ENCODE data around the gene ITIH4. TPM values are rescaled to one million over a fixed set of nuclear protein-coding genes. Genes with fewer than 3 reads are reported as not detected.

Gene ITIH4
- polyA plus RNA-seq, 1 of the 3 experiments (the other 2 are of a cell fraction), result 2.0 TPM

DNA sequence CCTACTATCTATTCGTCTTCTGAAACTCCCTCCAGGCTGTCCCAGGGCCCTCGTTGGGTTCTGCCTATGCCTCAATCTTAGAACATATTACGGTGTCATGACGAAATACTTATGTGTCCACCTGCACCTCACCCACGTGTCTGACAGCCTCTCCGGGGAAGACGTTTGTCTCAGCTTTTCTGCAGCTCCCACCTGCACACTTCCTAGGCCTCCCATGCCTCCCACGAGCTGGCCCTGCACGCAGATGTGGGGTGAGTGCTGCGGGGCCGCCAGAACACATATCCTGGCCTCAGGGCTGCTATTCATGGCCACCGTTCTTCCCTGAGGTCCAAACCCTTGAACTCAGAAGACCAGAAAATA is 11.5 kb upstream of the ITIH4 start (continued):
- TF ChIP-seq, protein P1, sequence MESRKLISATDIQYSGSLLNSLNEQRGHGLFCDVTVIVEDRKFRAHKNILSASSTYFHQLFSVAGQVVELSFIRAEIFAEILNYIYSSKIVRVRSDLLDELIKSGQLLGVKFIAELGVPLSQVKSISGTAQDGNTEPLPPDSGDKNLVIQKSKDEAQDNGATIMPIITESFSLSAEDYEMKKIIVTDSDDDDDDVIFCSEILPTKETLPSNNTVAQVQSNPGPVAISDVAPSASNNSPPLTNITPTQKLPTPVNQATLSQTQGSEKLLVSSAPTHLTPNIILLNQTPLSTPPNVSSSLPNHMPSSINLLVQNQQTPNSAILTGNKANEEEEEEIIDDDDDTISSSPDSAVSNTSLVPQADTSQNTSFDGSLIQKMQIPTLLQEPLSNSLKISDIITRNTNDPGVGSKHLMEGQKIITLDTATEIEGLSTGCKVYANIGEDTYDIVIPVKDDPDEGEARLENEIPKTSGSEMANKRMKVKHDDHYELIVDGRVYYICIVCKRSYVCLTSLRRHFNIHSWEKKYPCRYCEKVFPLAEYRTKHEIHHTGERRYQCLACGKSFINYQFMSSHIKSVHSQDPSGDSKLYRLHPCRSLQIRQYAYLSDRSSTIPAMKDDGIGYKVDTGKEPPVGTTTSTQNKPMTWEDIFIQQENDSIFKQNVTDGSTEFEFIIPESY (IDR thresholded peaks at IDR 0.05; ENCODE audit: borderline replicate concordance, low read depth), result no peak
- no peak for TF ChIP-seq TAF1 (IDR thresholded peaks at IDR 0.05; ENCODE audit: borderline replicate concordance, low read depth, low read length)

DNA sequence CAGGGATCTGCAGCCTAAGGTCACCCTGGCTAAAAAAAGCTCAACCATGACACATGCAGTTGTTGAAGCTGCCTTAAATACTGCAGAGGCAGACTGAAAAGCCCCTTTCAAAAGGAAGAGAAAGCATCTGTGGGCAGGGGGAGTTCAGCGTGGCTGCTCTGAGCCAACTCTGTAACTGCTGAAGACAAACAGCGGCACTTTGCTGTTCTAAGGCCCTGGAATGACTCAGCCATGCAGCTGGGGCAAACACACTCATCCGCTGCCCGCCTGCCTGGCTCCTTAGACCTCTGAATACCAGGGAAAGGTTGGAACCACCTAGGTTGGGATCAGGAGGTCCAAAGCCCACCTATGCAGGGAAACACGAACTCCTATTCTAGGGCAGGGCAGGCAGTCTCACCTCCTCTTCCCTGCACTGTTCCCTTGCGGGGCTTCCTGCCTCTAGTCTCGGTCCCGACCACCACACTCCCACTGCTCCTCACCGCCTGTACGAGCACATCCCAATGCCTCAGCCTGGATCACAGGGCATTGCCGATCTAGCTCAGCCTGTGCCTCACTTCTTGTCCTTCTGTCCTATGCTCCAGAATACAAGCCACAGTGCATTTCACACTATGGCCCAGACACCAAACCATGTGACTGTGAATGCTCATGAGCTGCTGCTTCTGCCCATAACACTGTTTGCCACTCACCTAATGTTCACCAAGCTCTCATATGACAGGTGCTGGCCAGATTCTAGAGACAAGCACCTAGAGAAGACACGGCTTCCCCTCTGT is 10.9 kb upstream of the ITIH4 start:
- Histone ChIP-seq H3K4me2 (no peak overlapping the region), H3K9me3 (no peaks in the 10 kb centered on the region), H3K9me2 (no peaks in the 10 kb centered on the region), H3K27me3 (ENCODE audit: insufficient read depth) (no peaks in the 10 kb centered on the region), H3K36me3 (replicated peaks in 1 of 2; ENCODE audit: control insufficient read depth in 1 of 2, insufficient read depth in 2 of 2, low read length in 1 of 2) (peaks cover 0 to 21% of the 10 kb centered on the region in 2 experiments), H3K79me2 (ENCODE audit: insufficient read depth) (no peaks in the 10 kb centered on the region), H3K4me1 (ENCODE audit: control insufficient read depth in 1 of 2, insufficient read depth in 2 of 2, low read depth in 1 of 2, low read length in 1 of 2) (no peaks in the 10 kb centered on the region), H3K27ac (ENCODE audit: low read depth in 2 of 2, low read length in 1 of 2) (no peak overlapping the region), H3K4me3 (ENCODE audit: low read depth in 2 of 2, low read length in 1 of 2) (no peak overlapping the region), H3F3A (replicated peaks; ENCODE audit: insufficient read depth) (no peaks in the 10 kb centered on the region), H2AFZ (ENCODE audit: low read depth) (no peak overlapping the region), H3K9ac (no peak overlapping the region), H4K20me1 (ENCODE audit: insufficient read depth) (no peaks in the 10 kb centered on the region)
- no peak for DNase-seq
- ChIA-PET CTCF (interaction anchor here (0.8 to 1.5 kb wide), 2 partner anchors 11 to 232 kb away, joined by 3 read pairs; no protein-coding TSS in a partner anchor), POLR2A (interaction anchor here (0.6 kb wide), 1 partner anchor 290 kb away, joined by 4 read pairs; no protein-coding TSS in a partner anchor)
- 93% methylated on average over 8 of the region's 12 CpGs for WGBS (ENCODE audit: low lambda C conversion rate)
- TF ChIP-seq TCF12 (IDR thresholded peaks at IDR 0.05), result no peak
- no peak for TF ChIP-seq FOSL2 (IDR thresholded peaks at IDR 0.05; ENCODE audit: borderline replicate concordance, low read depth)
- TF ChIP-seq NFIC (IDR thresholded peaks at IDR 0.05; ENCODE audit: borderline replicate concordance), result no peak
- no peak for TF ChIP-seq CHD2 (IDR thresholded peaks at IDR 0.05; ENCODE audit: low read length, partially characterized antibody)
- TF ChIP-seq TAF1 (IDR thresholded peaks at IDR 0.05; ENCODE audit: borderline replicate concordance, low read depth, low read length), result no peak
- TF ChIP-seq RAD21 (IDR thresholded peaks at IDR 0.05; ENCODE audit: low read length), result no peak
- no peak for TF ChIP-seq MEF2A (IDR thresholded peaks at IDR 0.05; ENCODE audit: borderline replicate concordance, low read depth)
- no peak for TF ChIP-seq RFX5 (IDR thresholded peaks at IDR 0.05; ENCODE audit: low read length)
- no peak for TF ChIP-seq YY1 (IDR thresholded peaks at IDR 0.05; ENCODE audit: low read depth)
- TF ChIP-seq EZH2phosphoT487 (IDR thresholded peaks at IDR 0.05; ENCODE audit: borderline replicate concordance, low read depth), result no peak

- no peak for DNase-seq
- Histone ChIP-seq H3K36me3 (replicated peaks in 1 of 2; ENCODE audit: control insufficient read depth in 1 of 2, insufficient read depth in 2 of 2, low read length in 1 of 2) (peaks cover 0 to 21% of the 10 kb centered on the region in 2 experiments), H3K4me1 (ENCODE audit: control insufficient read depth in 1 of 2, insufficient read depth in 2 of 2, low read depth in 1 of 2, low read length in 1 of 2) (no peaks in the 10 kb centered on the region), H3K27ac (ENCODE audit: low read depth in 2 of 2, low read length in 1 of 2) (no peak overlapping the region), H3K9me2 (no peaks in the 10 kb centered on the region), H3K4me2 (no peak overlapping the region), H3K9me3 (no peaks in the 10 kb centered on the region), H2AFZ (ENCODE audit: low read depth) (no peak overlapping the region), H3F3A (replicated peaks; ENCODE audit: insufficient read depth) (no peaks in the 10 kb centered on the region), H4K20me1 (ENCODE audit: insufficient read depth) (no peaks in the 10 kb centered on the region), H3K4me3 (ENCODE audit: low read depth in 2 of 2, low read length in 1 of 2) (no peak overlapping the region), H3K79me2 (ENCODE audit: insufficient read depth) (no peaks in the 10 kb centered on the region), H3K27me3 (ENCODE audit: insufficient read depth) (no peaks in the 10 kb centered on the region), H3K9ac (no peak overlapping the region)
- 94% methylated on average over 22 of the region's 23 CpGs for WGBS (ENCODE audit: low lambda C conversion rate)
- CTCF ChIA-PET, result interaction anchor here (1.4 to 2.0 kb wide), 2 partner anchors 11 to 21 kb away, joined by 3 to 10 read pairs; no protein-coding TSS in a partner anchor
- POLR2A ChIA-PET, result no interaction called here
- no peak for TF ChIP-seq GABPA (IDR thresholded peaks at IDR 0.05; ENCODE audit: low read depth)
- TF ChIP-seq, protein P2, sequence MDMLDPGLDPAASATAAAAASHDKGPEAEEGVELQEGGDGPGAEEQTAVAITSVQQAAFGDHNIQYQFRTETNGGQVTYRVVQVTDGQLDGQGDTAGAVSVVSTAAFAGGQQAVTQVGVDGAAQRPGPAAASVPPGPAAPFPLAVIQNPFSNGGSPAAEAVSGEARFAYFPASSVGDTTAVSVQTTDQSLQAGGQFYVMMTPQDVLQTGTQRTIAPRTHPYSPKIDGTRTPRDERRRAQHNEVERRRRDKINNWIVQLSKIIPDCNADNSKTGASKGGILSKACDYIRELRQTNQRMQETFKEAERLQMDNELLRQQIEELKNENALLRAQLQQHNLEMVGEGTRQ (IDR thresholded peaks at IDR 0.05; ENCODE audit: borderline replicate concordance, low read depth, low read length), result no peak
- no peak for TF ChIP-seq SIN3A (IDR thresholded peaks at IDR 0.05; ENCODE audit: borderline replicate concordance, low read depth, low read length)
- TF ChIP-seq MEF2A (IDR thresholded peaks at IDR 0.05; ENCODE audit: borderline replicate concordance, low read depth), result no peak
- no peak for TF ChIP-seq NRF1 (IDR thresholded peaks at IDR 0.05; ENCODE audit: low read depth, low read length)
- TF ChIP-seq, protein P3, sequence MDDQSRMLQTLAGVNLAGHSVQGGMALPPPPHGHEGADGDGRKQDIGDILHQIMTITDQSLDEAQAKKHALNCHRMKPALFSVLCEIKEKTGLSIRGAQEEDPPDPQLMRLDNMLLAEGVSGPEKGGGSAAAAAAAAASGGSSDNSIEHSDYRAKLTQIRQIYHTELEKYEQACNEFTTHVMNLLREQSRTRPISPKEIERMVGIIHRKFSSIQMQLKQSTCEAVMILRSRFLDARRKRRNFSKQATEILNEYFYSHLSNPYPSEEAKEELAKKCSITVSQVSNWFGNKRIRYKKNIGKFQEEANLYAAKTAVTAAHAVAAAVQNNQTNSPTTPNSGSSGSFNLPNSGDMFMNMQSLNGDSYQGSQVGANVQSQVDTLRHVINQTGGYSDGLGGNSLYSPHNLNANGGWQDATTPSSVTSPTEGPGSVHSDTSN (IDR thresholded peaks at IDR 0.05), result no peak
- TF ChIP-seq RCOR1 (IDR thresholded peaks at IDR 0.05; ENCODE audit: low read length), result no peak
- TF ChIP-seq ELF1 (IDR thresholded peaks at IDR 0.05), result no peak
- TF ChIP-seq MAX (IDR thresholded peaks at IDR 0.05; ENCODE audit: low read depth), result no peak
- no peak for TF ChIP-seq TCF12 (IDR thresholded peaks at IDR 0.05)
Observed at GRCh38 chr3:52839892-52840545, 9.5 kb upstream of the ITIH4 start.

Measured in SK-N-SH (cell line).